Calu3 (cell line): Measurements from ENCODE around the gene CDC37. TPM values are rescaled to one million over a fixed set of nuclear protein-coding genes. Genes with fewer than 3 reads are reported as not detected.
A peak's percentile ranks its signal among the peaks of the same experiment; 100 is the strongest.

Experiments used
- BruUV-seq: library from RNA; stranded (reverse); fragments of 400-500 nt; replicated peaks from 2 replicates; lab custom pipeline; 2021; lab: Mats Ljungman, UMichigan
- CTCF ChIA-PET: fragments of 300-600 bp; sonication (Branson Sonifier 250); formaldehyde crosslinking; loops from one replicate; lab custom pipeline; 2022; ENCODE audit warnings: antibody characterized with exemption; lab: Charles Lee
- DNase-seq: peaks from one replicate; pipeline ENCODE4 v3.0.0; 2022
- H3K27ac Mint-ChIP-seq: one replicate; pipeline ENCODE4 v1.8.0; 2022; ENCODE audit warnings: mixed read lengths; ENCODE audit not compliant: unreplicated experiment
- H3K27me3 Mint-ChIP-seq: one replicate; pipeline ENCODE4 v1.8.0; 2022; ENCODE audit warnings: mixed read lengths; ENCODE audit not compliant: unreplicated experiment
- H3K36me3 Mint-ChIP-seq: one replicate; pipeline ENCODE4 v1.8.0; 2022; ENCODE audit warnings: mild to moderate bottlenecking, moderate library complexity, mixed read lengths; ENCODE audit not compliant: insufficient read depth, unreplicated experiment
- H3K4me1 Mint-ChIP-seq: one replicate; pipeline ENCODE4 v1.8.0; 2022; ENCODE audit warnings: mild to moderate bottlenecking, low read depth, mixed read lengths; ENCODE audit not compliant: unreplicated experiment
- H3K4me3 Mint-ChIP-seq: one replicate; pipeline ENCODE4 v1.8.0; 2022; ENCODE audit warnings: mild to moderate bottlenecking, low read depth, moderate library complexity, mixed read lengths; ENCODE audit not compliant: unreplicated experiment
- H3K9me3 Mint-ChIP-seq: one replicate; pipeline ENCODE4 v1.8.0; 2022; ENCODE audit warnings: low read depth, mixed read lengths; ENCODE audit not compliant: unreplicated experiment
- intact Hi-C: fragments of 100-400 bp; cut with micrococcal nuclease; formaldehyde crosslinking; loops from one replicate; pipeline ENCODE4 v1.10.0; 2022; ENCODE audit not compliant: unreplicated experiment
- total RNA-seq: library from RNA; stranded (reverse); gene quantifications from 2 replicates; pipeline ENCODE4 v1.2.3, GENCODE V29; 2022
- TF ChIP-seq, protein P1 (sequence below): fragments of 200-600 bp; IDR thresholded peaks from one replicate; pipeline ENCODE4 v1.8.0; 2022; ENCODE audit warnings: antibody characterized with exemption; ENCODE audit not compliant: unreplicated experiment

Gene CDC37
- total RNA-seq, 1 experiment from 2014 or later, result 181 TPM

DNA sequence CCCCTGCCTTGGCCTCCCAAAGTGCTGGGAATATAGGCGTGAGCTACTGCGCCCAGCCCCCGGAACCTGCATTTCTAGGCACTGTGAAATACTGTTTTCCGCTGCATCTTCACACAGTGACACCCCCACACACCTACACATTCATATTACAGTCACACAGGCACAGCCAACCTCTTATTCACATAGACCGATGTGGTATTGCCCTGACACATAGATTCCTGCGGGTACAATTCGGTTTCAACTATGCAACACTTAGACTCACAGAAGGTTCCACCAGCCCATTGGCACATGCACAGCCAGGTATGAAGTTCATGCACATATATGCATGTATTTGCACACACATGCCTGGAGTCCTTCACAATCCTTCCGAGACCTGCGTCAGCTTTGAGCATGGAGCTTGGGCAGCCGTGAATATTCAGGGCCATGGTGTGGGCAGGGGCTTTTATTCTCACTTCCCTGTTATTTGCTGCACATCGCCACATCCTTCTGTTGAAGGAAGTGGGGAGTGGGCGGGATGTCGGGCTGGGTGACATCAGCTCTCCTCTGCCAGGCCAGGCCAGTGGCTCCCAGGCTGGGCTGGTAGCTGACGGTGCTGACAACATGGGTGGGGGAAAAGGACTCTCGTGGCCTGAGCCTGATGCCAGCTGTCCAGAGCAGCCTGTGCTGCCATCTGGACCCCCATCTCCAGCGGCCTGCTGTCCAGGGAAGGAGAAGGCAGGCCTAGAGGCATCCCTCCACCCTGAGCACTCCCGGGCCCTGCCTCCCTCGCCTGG lies 5.4 kb upstream of the CDC37 start:
- H3K9me3 Mint-ChIP-seq, result no peaks in the 10 kb centered on the region
- peaks cover 45% of the 10 kb centered on the region for H3K27me3 Mint-ChIP-seq
- H3K36me3 Mint-ChIP-seq, result peaks cover 13% of the 10 kb centered on the region

DNA sequence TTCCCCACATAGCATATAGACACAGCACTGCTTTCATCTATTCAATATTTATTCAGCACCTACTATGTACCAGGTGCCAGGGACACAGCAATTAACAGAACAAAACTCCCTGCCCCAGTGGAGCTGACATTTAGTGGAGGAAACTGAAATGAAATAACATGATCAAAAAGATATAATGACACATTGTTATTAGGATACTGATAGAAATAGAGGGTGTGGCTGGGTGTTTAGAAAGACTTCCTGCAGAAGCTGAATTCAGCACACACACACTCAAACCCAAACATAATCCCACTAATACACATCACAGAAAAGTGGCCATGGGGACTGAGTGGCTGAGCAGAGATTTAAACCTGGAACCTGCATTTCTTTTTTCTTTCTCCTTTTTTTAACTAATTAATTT lies 3.8 kb upstream of the CDC37 start:
- intact Hi-C loops, result no loop called here

More for the DNA sequence above, 5.4 kb upstream of the CDC37 start:
- H3K4me1 Mint-ChIP-seq, result no peaks in the 10 kb centered on the region
- CTCF ChIA-PET, result no interaction called here
- intact Hi-C loops, result no loop called here
- H3K4me3 Mint-ChIP-seq, result no peak overlapping the region
- H3K27ac Mint-ChIP-seq, result no peak overlapping the region
- TF ChIP-seq, protein P1, sequence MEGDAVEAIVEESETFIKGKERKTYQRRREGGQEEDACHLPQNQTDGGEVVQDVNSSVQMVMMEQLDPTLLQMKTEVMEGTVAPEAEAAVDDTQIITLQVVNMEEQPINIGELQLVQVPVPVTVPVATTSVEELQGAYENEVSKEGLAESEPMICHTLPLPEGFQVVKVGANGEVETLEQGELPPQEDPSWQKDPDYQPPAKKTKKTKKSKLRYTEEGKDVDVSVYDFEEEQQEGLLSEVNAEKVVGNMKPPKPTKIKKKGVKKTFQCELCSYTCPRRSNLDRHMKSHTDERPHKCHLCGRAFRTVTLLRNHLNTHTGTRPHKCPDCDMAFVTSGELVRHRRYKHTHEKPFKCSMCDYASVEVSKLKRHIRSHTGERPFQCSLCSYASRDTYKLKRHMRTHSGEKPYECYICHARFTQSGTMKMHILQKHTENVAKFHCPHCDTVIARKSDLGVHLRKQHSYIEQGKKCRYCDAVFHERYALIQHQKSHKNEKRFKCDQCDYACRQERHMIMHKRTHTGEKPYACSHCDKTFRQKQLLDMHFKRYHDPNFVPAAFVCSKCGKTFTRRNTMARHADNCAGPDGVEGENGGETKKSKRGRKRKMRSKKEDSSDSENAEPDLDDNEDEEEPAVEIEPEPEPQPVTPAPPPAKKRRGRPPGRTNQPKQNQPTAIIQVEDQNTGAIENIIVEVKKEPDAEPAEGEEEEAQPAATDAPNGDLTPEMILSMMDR, result no peak
- no TSS peak for BruUV-seq
- no peak for DNase-seq

DNA sequence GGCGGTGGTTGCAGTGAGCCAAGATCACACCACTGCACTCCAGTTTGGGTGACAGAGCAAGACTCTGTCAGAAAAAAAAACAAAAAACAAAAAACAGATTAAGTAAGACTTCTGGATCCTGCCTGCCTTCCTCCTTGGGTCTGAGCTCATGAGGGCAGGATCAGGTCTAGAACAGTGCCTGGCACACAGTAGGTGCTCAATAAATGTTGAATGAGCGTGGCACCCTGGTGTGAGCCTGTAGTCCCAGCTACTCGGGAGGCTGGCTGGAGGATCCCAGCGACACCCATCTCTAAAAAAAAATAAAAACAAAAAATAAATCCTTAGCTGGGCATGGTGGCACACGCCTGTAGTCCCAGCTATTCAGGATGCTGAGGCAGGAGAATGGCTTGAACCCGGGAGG lies 2.8 kb upstream of the CDC37 start:
- CTCF ChIA-PET, result no interaction called here
- Mint-ChIP-seq H3K27me3 (peaks cover 45% of the 10 kb centered on the region), H3K9me3 (no peaks in the 10 kb centered on the region), H3K4me3 (no peak overlapping the region), H3K36me3 (peaks cover 36% of the 10 kb centered on the region), H3K4me1 (no peaks in the 10 kb centered on the region), H3K27ac (no peak overlapping the region)
- intact Hi-C loops, result no loop called here
- TF ChIP-seq, protein P1, result no peak
- no TSS peak for BruUV-seq
- no peak for DNase-seq

More for the DNA sequence above, 3.8 kb upstream of the CDC37 start:
- no peak for DNase-seq
- H3K27me3 Mint-ChIP-seq, result peaks cover 45% of the 10 kb centered on the region
- BruUV-seq, result no TSS peak
- TF ChIP-seq, protein P1, result no peak
- H3K9me3 Mint-ChIP-seq, result no peaks in the 10 kb centered on the region
- H3K4me1 Mint-ChIP-seq, result no peaks in the 10 kb centered on the region
- peaks cover 29% of the 10 kb centered on the region for H3K36me3 Mint-ChIP-seq
- H3K4me3 Mint-ChIP-seq, result no peak overlapping the region
- CTCF ChIA-PET, result interaction anchor here (0.6 kb wide), 1 partner anchor 141 kb away, joined by 3 read pairs; no protein-coding TSS in a partner anchor
- no peak overlapping the region for H3K27ac Mint-ChIP-seq

DNA sequence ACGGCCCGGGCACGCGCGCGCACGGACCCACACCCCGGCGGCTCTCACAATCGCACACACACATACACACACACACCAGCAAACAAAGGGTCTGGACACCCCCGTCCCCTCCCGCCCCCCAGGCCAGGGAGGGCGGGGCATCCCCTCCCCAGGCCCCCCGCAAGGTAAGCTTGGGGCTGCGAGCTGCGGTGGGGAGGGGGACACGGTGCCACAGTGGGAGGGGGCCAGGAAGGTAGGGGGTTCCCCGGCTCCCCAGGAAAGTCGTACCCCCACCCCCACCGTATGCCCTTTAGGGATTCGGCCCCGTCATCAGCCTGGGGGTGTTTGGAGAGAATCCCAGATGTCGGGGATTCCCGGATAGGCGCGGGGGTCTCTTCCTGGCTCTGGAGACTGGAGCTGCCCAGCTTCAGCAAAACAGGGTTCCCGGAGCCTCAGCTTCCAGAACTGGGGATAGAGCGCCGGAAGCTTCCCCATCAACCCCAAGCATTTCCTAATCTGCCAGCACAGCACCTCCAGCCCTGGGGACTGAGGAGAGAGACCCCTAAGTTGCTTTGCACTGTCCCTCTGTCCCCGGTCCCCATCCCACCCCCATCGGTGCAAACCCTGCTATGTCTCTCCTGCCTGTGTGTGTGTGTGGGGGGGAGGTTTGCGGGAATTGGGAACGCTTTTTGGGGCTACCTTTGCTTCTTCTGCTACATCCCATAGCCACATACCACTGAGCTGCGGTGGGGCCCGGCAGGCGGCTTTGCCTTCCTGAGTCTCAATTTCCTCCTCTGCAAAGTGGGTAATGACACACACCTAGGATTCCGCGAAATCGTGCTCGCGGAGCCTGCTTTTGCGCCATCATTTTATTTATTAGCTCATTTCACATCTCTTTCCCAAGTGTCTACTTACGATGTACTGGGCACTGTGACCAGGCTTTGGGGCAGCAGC lies 1.8 kb upstream of the CDC37 start:
- no peaks in the 10 kb centered on the region for H3K9me3 Mint-ChIP-seq
- H3K4me3 Mint-ChIP-seq, result peak overlapping the region; percentile 87
- H3K4me1 Mint-ChIP-seq, result no peaks in the 10 kb centered on the region
- intact Hi-C loops, result loop anchor here (2.0 kb wide), 1 partner anchor 74 kb away; no protein-coding TSS in a partner anchor
- DNase-seq, result no peak
- peaks cover 45% of the 10 kb centered on the region for H3K27me3 Mint-ChIP-seq
- no TSS peak for BruUV-seq
- TF ChIP-seq, protein P1, result no peak
- H3K27ac Mint-ChIP-seq, result no peak overlapping the region
- H3K36me3 Mint-ChIP-seq, result peaks cover 43% of the 10 kb centered on the region
- CTCF ChIA-PET, result interaction anchor here (0.6 to 0.7 kb wide), 2 partner anchors 13 to 132 kb away, joined by 3 to 5 read pairs; no protein-coding TSS in a partner anchor
